Measurements from ENCODE around the gene NECAB3.

DNA sequence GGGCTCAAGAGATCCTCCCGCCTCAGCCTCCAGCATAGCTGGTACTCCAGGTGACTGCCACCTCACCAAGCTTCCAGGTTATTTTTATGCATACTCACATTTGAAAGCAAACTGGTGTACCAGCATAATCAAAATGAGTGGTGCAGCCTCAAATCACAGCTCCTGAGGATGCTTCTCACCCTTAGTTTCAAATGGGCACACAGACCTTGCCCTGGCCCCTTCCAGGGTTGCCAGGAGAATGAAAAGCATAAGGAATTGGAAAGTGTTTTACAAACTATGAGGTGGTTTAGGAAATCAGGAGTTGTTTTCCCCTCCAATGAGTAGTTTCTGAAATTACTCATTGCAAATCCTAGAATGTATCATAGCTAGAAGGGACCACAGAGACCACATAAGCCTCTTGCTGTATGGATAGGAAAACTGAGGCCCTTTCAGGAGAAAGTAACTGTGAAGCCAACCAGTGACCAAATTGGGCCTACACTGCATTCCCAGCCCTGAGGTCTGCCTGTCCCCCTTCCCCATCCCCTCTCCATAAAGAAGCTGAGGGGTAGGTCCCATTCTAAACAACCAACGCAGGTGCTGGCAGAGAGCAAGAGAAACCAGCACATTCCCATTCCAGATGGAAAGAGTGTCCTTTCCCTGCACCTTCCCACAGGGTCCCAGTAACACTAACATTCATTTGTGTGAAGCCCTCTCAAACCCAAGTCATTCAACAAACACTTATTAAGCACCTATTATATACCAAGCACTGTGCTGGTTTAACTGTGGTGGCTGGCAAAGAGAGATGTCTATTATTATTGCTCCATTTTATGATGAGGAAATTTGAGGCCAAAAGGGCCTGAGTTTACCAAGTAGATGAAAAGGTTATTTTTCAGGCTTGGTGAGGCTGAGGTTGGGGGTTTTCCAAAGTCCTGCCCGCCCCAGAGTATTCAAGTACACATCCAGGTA, 14.0 kb upstream of the NECAB3 start:
- TF ChIP-seq, protein P1, sequence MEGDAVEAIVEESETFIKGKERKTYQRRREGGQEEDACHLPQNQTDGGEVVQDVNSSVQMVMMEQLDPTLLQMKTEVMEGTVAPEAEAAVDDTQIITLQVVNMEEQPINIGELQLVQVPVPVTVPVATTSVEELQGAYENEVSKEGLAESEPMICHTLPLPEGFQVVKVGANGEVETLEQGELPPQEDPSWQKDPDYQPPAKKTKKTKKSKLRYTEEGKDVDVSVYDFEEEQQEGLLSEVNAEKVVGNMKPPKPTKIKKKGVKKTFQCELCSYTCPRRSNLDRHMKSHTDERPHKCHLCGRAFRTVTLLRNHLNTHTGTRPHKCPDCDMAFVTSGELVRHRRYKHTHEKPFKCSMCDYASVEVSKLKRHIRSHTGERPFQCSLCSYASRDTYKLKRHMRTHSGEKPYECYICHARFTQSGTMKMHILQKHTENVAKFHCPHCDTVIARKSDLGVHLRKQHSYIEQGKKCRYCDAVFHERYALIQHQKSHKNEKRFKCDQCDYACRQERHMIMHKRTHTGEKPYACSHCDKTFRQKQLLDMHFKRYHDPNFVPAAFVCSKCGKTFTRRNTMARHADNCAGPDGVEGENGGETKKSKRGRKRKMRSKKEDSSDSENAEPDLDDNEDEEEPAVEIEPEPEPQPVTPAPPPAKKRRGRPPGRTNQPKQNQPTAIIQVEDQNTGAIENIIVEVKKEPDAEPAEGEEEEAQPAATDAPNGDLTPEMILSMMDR (conservative IDR thresholded peaks at IDR 0.05; ENCODE audit: low read length) = no peak
- no peak for TF ChIP-seq EZH2phosphoT487 (IDR thresholded peaks at IDR 0.05; ENCODE audit: borderline replicate concordance, low read depth, low read length)
